GM18519 (cell line): ENCODE data around the gene CACNA1I.

Source experiments
- ATAC-seq: cut with Tn5 transposase; IDR thresholded peaks from one replicate; pipeline ENCODE4 v1.9.1; 2021; ENCODE audit warnings: mild to moderate bottlenecking, moderate library complexity; ENCODE audit not compliant: unreplicated experiment, low FRiP score

Gene CACNA1I

DNA sequence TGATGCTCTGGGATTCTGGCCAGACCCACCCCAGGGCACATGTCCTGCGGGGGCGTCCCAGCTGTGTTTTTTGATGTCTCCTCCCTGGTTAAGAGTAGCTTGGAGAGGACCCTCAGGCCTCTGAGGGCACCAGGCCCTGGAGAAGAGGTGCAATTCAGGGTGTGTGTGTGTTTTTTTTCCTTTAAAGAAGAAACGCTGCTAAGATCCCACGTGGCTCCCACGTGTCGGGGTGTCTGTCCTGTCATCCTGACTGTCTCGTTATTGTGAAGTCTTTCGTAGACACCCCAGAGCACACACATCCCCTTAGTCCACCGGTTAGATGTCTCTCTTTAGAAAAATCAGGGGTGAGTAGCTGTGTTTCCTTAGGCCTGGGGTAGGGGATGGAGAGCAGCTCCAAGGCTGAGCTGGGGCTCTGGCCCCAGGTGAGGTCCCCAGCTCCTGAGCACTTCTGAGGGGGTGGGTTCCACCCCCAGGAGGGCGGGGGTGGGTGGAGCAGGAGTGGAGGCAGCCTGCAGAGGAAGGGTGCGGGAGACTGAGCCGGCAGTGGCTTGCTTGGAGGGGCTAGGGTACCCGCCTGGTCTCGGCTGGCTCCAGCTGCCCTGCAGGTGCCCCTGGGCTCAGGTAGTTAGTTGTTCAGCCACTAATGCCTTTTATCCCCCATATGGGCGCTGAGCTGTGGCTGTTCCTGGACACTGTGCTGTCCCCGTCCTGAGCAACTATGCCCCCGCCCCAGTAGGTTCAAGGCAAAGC lies 116.4 kb downstream of the CACNA1I start:
- ATAC-seq = no peak

DNA sequence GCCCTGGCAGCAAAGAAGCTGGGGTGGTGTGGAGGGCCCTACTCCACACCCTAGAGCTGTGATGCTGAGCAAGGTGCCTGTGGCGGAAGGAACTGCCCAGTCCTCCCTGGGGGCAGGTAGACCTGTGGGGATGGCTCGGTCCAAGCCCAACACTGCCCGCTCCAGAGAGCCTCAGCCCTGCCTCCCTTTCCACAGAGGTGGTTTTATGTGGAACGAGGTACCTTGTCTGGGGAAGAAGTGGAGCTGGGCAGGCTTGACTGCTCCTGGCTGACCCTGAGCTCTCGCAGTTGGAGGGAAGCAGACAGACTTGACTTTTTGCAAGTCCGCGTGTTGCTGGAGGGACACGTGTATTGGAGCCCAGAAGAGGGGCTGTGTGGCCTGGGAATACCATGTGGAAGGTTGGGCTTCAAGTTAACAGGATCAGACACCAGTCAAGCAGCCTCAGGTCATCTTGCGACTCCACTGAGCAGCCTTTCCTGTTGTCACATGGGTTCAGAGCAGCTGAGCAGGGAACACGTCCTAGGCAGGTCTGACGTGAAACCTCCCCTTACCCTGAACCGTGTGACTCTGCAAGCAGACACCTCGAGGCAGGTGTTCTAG lies 117.7 kb downstream of the CACNA1I start:
- no peak for ATAC-seq

DNA sequence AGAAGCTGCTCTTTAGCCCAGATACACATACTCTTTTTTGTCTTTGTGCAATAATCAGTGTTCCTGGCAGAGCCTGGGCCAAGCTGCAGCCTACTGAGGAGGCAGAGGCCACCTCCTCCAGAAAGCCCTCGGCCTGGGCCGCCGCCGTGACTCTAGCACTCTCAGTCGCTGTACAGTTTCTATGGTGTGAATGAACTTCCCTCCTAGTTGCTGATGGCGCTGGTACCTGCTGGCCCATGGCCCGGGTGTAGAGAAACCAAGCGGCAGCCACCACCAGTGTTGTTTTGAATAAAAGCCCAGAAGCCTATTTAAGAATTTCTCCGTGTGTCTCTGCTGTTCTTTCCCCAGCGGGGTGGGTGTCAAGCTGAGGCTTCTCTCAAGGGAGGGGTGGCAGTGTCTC lies 118.9 kb downstream of the CACNA1I start:
- ATAC-seq = no peak

DNA sequence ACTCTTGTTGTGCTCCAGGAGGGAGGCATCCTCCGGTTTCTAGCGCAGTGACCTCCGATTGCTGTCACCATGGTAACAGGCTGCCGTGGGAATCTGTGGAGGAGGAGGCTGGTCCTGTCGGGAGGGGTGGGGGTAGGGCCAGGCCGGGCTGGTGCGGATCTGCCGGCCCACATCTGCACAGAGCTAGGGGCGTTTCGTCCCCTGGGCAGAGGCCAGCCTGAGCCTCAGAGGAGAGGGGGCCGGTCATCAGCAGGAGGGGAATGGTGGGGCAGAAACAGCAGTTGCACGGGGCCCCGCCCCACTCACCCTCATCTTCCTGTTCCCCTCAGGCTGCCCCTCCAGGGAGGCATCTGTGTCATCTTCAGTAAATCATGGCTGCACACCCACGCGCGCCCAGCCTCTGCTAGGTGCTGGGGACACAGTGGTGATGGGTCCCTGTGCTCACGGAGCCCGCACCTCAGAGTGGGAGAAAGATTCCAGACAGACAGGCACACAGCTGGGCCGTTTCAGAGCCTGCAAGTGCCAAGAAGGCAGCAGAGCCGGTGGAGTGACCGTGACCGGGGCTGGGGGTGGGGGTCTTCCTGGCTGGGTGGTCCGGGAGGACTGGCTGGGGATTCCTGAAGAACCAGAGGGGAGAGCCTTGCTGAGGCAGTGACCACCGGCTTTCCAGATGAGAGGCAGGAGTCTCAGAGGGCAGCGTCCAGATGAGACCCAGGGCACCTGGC lies 120.5 kb downstream of the CACNA1I start:
- ATAC-seq = no peak

DNA sequence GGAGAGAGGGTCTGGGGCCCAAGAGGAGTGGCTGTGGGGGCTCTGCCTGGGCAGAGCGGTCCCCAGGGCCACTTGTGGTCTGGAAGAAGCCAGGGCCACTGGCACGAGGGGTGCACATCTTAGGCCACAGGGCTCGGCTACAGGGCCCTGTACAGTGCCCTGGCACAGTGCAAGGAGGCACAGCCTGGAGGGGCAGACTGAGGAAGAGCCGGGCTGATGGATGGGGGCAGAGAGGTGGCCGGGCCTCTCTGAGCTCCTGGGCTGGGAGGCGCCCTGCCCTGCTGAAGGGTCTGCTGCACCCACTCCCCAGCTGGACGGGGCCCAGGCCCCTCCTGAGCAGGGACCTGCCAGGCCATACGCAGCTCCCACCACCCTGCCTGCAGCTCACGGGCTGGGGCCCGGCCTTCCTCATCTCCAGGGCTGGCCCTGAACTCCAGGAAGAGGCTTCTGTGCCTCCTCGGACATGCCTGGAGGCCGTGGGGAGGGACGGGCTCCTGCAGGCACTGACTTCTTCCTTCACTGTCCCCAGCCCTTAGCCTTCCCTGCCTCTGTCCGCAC lies 123.5 kb downstream of the CACNA1I start:
- ATAC-seq = no peak

DNA sequence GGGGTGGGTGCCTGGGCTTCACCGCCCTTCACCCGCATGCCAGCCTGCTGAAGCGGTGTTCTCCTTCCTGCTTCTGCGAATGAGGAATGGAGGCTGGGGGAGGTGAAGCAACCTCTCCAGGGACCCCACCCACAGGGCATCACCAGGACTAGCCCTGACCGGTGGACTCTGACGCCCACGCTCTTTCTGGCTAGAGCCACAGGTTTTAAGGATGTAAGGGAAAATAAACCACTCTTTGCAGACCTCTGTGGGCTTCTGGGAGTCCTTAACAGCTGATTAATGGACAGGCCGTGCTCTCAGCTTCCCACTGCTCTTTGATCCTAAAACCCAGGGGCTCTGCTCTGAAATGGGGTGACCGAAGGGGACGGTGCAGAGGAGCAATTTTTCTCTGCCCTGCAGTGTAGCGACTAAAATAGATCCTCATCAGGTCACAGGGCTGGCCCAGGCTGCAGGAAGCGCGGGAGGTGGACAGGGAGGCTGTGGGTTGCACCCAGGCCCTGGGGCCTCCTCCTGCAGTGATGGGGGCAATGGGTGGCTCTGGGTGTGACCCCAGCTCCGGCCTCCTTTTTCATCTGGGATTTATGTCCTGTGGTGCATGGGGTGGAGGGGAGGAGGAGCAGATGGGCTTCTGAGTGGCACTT lies 127.4 kb downstream of the CACNA1I start:
- no peak for ATAC-seq

DNA sequence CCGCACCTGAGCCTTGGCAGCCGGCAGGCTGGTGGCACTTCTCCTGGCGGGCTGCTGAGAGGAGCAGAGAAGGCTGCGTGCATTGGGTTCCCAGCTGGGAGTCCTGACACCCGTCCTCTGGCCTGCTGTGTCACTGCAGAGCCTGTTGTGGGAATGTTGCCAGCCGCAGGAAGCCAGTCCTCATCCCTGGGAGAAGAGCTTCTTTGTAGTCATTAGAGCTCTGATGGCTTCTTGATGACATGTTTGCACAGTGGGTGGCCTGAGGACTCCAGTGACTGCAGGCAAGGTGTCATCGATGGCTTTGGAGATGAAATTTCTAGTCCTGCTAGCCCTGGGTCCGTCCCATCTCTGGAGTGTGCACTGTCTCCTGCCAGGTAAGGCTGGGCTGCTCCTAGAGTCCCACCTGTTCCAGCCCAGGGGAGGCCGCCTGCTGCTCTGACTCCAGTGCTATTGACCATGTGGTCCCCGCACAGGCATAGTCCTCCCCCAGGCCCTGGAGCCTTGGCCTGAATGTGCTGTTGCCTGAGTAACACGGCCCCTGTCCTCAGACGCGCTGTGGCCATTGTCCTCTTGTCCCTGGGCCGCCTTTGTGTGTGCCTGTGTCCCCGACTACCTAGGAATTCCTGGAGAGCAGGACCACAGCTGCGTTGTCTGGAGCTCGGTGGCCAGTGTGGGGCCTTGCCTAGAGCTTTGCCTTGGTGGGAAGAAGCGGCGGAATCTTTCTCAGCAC lies 129.2 kb downstream of the CACNA1I start:
- no peak for ATAC-seq

DNA sequence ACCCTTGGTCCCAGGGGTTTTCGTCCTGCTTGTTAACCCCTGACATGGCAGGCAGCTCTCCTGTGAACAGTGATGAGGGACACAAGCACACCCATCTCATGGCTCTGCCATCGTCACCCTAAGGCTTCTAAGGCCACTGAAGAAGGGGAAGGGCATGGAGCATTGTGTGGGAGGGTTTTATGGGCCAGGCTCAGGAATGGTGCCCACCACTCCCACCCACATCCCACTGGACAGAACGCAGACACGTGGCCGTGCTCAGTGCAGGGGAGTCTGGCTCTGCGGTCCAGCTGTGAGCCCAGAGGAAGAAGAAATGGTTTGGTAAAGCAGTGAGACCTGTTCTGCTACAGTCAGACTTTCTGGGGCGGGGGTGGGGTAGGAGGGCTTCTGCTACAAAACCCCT lies 130.0 kb downstream of the CACNA1I start:
- no peak for ATAC-seq

DNA sequence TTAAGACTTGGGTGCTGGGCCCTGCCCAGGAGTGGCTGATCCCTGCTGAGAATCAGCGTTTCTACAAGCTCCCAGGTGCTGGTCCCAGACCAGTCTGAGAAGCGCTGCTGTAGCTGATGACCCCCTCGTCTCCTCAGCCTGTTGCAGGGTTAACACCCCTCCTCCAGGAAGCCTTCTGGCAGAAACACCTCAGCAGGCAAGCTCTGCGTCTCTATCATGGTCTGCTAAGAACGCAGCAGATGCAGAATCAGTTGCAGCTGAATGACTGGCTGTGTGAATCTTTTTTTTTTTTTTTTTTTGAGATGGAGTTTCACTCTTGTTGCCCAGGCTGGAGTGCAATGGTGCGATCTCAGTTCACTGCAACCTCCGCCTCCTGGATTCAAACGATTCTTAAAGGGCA lies 132.5 kb downstream of the CACNA1I start:
- no peak for ATAC-seq

DNA sequence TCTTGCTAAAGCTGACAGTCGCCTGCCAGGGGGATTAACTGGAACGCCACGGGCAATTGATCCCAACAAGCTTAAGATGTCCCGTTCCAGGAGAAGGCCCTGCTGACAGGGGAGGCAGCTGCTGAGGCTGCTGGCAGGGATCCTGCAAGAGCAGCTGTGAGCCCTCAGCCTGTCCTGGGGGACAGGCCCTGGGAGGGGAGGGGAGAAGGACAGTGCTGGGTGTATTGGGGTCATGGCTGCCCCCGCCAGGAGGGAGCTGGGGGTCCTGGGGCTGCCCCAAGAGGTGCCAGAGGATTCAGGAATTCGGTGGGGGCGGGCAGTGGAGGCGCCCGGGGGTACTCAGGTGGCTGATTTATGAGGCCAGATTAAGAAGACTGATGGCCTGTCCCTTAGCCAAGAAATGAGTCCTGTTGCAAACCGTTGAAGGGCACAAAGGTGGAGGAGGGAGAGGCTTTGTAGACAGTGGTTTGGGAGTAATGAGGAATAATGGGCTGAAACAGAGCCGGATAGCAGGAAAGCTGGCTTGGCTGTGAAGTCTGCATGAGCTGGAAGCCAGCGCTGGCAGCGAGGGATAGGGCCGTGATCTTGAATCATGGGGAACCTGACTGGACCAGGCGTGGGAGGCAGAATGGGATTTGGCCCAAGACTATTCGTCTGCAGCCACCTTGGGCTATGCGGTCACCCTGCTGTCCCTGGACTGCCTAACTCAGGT lies 133.5 kb downstream of the CACNA1I start:
- ATAC-seq = no peak

DNA sequence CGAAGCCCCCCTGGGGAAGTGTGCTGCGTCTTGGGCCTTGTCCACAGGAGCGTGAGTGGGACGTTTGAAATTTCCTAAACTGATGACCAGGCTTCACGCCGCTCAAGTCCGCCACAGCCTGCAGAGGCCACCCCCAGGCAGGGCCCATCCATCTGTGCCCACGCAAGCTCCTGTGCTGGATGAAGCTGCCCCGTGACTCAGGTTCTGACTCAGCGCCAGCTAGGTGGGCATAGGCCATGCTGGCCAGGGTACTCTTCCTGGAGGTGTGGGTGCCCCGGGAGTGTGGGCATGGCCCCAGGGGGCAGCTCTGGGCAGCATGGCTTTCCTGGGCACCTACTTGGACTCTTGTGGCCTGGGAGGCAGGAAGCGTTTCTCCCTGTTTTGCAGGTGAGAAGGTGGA lies 134.8 kb downstream of the CACNA1I start:
- no peak for ATAC-seq

DNA sequence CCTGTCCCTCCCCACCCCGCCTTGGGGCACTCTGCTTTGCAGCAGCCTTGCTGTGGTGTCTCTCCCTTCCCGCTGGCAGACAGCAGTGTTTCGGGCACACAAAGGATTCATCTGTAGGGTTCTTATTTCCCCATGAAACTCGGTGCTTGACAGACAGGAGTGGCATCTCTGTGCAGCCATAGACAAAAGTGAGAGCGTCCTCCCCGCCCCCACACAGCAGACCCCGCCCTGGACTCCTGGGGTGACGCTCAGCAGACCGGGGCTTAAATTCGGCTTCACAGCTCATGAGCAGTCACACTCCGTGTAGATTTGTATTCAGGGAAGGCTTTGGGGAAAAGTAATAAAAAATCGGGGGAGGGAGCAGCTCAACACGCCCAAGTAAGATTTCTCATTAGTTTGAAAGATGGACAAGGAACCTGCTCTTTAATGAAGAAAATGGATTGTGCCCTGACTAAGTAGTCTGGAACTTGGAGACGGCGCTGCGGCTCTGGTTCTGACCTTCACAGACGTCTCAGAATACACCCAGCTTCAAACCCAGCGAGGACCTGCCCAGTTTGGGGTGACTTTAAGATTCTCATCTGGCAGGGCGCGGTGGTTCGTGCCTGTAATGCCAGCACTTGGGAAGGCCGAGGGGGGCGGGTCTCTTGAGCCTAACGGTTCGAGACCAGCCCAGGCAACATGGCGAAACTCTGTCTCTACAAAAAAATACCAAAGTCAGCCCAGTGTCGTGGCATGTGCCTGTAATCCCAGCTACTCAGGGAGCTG lies 136.0 kb downstream of the CACNA1I start:
- ATAC-seq = no peak

DNA sequence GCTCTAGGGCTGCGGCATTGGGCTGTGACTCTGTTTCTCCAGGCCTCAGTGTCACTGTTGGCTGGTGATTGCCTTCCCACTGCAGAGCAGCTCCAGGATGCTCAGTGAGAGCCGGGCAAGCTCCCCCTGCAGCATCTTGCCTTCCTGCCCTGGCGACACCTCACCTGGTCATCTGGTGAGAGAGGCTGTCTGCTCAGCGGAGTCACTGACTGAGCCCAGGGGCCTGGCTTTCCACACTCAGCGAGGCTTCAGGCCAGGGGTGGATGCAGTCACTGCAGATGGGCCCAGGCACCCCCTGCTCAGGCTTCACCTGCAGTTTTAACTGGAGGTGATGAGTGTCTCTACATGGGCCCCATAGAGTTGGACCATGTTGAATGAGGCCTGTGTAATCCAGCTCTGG lies 136.8 kb downstream of the CACNA1I start:
- no peak for ATAC-seq

DNA sequence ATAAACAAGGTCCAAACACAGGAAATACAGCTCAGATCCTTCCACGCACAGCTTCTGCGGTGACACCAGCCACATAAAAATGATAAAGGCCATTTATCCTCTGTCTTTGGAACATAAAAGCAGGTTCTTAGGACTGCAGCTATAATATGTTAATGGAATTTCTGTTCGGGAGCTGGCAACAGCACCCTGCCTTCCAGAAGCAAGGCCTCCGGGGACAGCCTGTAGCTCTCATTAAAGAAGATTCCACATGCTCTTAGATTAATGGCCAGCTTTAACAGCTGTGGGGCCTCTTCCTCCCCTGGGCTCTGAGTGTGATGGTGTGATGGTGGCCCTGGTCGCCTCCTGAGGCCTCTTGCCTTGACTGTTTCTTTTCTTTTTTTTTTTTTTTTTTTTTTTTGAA lies 137.3 kb downstream of the CACNA1I start:
- ATAC-seq = no peak

DNA sequence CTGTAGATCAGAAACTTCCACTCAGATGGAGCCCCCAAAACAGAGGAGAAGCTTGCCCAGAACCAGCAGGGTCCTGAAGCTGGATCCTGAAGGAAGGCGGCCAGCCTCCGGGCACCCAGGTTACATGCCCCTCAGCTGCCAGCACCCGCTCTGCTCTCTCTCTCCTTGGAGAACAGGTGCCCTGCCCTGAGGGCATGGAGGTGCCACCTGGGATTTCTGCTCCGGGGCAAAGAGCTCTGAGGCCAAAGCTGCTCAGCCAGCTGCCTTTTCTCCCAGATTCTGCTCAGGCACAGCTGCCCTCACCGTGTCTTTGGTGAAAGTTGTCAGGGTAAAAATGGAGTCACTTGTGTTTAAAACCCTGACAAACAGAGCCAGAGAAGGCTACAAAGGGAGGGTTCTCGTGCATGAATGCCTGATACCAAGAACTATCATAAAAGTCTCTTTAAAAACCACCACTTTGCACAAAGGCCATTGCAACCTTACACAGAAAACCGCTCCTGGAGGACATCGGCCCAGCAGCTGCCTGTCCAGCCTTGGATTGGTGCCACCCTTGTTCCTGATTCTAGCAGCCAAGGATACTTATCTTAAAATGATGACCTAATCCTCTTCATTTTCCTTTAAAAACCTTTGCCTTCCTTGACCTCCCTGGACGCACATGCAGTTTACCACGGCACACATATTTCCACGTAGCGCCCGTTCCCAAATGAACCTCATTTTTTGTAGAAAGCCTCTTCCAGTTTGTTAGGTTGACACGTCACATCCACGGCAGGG lies 140.0 kb downstream of the CACNA1I start:
- no peak for ATAC-seq

DNA sequence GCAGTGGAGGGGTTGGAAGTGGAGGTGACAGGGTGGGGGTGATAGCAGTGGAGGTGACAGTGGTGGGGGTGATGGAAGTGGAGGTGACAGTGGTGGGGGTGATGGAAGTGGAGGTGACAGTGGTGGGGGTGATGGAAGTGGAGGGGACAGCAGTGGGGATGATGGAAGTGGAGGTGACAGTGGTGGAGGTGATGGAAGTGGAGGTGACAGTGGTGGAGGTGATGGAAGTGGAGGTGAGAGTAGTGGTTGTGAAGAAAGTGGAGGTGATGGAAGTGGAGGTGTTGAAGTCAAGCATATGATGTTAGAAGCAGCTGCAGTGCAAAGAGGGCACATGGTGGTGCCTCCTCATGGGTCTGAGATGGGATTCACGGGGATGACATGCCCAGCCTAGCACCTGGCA lies 141.5 kb downstream of the CACNA1I start:
- ATAC-seq = no peak

DNA sequence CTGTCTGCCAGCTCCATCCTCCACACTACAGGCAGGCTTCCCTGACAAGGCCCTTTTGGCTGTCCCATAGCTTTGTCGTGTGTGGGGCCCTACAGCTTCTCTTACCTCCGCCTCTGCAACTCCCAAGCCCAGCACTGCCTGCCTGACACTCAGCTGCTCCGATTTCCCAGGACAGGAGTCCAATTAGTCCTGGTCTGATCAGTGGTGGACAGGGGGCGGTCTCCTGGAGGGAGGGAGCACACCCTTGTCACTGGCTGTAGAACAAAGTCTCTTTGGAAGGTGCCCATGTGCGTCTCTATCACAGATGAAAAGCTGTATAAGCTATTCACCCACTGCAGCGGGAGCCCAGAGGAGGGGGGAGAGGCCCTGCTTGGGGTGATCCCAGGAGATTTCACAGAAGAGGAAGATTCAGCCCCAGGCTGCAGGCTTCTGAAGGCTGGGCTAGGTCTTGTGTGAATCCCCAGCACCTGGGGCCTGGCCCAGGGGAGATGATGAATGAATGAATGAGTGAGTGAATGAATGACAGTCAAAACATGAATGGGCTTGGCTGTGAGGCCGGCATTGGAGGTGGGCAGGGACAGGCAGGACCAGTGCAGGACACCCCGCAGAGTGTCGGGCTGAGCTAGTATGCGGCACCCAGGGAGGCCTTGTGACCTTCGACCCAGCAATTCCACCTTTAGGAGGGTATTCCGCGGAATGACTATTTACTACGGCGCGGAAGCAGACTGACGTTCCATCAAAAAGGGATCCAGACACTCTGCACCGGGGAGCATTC lies 142.4 kb downstream of the CACNA1I start:
- no peak for ATAC-seq
